GM06990 (cell line): ENCODE data around the gene SIRPB1.
"Not testable (repeated sequence)": the region's sequence is repeated elsewhere in the genome, so short reads cannot be mapped to it uniquely, and the experiment has no call there.

Experiments
- DNase-seq: peaks from one replicate; pipeline ENCODE4 v3.0.0-alpha.2; 2011; ENCODE audit not compliant: insufficient read length; ENCODE audit errors: extremely low read depth
- H3K27me3 ChIP-seq: replicated peaks from 2 replicates; pipeline ENCODE4 v1.6.0; 2011; ENCODE audit warnings: low read length; ENCODE audit not compliant: control insufficient read depth, insufficient read depth
- H3K36me3 ChIP-seq: 2 replicates; pipeline ENCODE4 v1.5.1; 2011; ENCODE audit warnings: low read length; ENCODE audit not compliant: control insufficient read depth, insufficient read depth
- H3K4me3 ChIP-seq: replicated peaks from 2 replicates; pipeline ENCODE4 v1.5.1; 2011; ENCODE audit warnings: low read depth, mild to moderate bottlenecking, control low read depth, low read length
- CTCF ChIP-seq: IDR thresholded peaks from 2 replicates; pipeline ENCODE4 v1.5.1; 2011; ENCODE audit warnings: low read length, control low read depth, mild to moderate bottlenecking, inconsistent platforms; ENCODE audit not compliant: insufficient read depth, poor library complexity, severe bottlenecking

The SIRPB1 gene

GRCh38 chr20:1648101-1648500, 28.3 kb upstream of the SIRPB1 start:
- no peak for DNase-seq
- Histone ChIP-seq H3K36me3 (no peaks in the 10 kb centered on the region), H3K27me3 (no peaks in the 10 kb centered on the region; the same call in none of the 2 replicates), H3K4me3 (no peak overlapping the region)
- no peak for TF ChIP-seq CTCF

- Histone ChIP-seq H3K4me3 (no peak overlapping the region), H3K36me3 (no peaks in the 10 kb centered on the region), H3K27me3 (no peaks in the 10 kb centered on the region; the same call in none of the 2 replicates)
- no peak for DNase-seq
- TF ChIP-seq CTCF, result no peak
Measured at GRCh38 chr20:1646975-1647431, 27.2 kb upstream of the SIRPB1 start.

- no peaks in the 10 kb centered on the region; the same call in none of the 2 replicates for H3K27me3 ChIP-seq
- H3K4me3 ChIP-seq, result no peak overlapping the region
- DNase-seq, result no peak
- TF ChIP-seq CTCF, result no peak
- no peaks in the 10 kb centered on the region for H3K36me3 ChIP-seq
Measured at GRCh38 chr20:1644101-1644962, 24.5 kb upstream of the SIRPB1 start.

GRCh38 chr20:1638643-1639042, 18.8 kb upstream of the SIRPB1 start:
- not testable (repeated sequence) for H3K27me3 ChIP-seq, H3K36me3 ChIP-seq, DNase-seq, H3K4me3 ChIP-seq

GRCh38 chr20:1637755-1638154, 17.9 kb upstream of the SIRPB1 start:
- no peak for DNase-seq
- H3K36me3 ChIP-seq, result no peaks in the 10 kb centered on the region

More at GRCh38 chr20:1637755-1638154, 17.9 kb upstream of the SIRPB1 start:
- Histone ChIP-seq H3K27me3 (no peaks in the 10 kb centered on the region), H3K4me3 (no peak overlapping the region)
- TF ChIP-seq CTCF, result no peak
